Hematopoietic multipotent progenitor cell (in vitro differentiated cells): ENCODE measurements around the gene HMCN1. TPM values are rescaled to one million over a fixed set of nuclear protein-coding genes. Genes with fewer than 3 reads are reported as not detected.

Experiments used
- DNase-seq, 3 donors: peaks; one replicate each; pipeline ENCODE4 v3.0.0-alpha.2; 2011 to 2015; ENCODE audit warnings: low read depth in 2 of 3, low spot score in 2 of 3
- total RNA-seq: library from RNA; depleted of rRNA; stranded (reverse); fragments of >200 nt; gene quantifications from one replicate; pipeline ENCODE4 v1.2.3, GENCODE V29; 2012

Gene HMCN1
- total RNA-seq, 1 donor = under 0.01 TPM

DNA sequence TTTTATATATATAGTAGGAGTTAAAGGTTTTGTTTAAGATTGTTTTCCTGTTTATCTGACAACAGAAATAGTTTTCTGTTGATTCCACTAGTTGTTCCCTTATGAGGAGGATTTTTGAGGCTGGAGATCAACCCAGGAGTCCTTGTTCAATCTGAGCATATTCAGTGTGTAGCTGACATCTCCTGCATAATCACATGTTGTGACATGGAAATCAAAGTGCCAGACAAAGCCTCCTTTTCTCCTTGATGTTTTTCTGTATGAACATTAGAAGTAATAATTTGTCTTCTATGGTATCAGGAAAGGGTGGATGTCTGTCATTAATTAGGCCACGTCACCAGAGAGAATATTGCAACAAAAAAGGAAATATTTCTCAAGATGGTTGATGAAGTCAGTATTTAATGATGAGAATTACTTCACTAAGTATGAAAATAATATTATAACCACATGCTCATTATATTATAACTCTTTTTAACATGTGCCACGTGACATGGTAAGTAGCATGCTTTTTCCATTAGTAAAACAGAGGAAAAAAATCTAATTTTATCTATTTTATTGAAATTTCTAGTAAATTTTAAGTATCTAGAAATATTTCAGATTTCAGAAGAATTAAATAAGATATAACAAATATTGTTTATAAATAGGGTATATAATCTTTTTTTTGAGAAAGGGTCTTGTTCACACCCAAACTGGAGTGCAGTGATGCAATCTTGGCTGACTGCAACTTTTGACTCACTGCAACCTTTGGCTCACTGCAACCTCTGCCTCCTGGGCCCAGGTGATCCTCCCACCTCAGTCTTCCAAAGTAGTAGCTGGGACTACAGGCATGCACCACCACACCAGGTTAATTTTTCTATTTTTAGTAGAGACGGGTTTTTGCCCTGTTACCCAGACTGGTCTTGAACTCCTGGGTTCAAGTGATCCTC, 223.5 kb downstream of the HMCN1 start:
- DNase-seq = no peak

GRCh38 chr1:185960422-185961321, 226.5 kb downstream of the HMCN1 start:
- DNase-seq = no peak

- DNase-seq = no peak
Measured at GRCh38 chr1:185961664-185962063, 227.5 kb downstream of the HMCN1 start.

GRCh38 chr1:185964946-185965345, 230.8 kb downstream of the HMCN1 start:
- no peak for DNase-seq

- DNase-seq = no peak
Measured at GRCh38 chr1:185965870-185966269, 231.7 kb downstream of the HMCN1 start.

GRCh38 chr1:185966471-185966870, 232.3 kb downstream of the HMCN1 start:
- DNase-seq = no peak

DNA sequence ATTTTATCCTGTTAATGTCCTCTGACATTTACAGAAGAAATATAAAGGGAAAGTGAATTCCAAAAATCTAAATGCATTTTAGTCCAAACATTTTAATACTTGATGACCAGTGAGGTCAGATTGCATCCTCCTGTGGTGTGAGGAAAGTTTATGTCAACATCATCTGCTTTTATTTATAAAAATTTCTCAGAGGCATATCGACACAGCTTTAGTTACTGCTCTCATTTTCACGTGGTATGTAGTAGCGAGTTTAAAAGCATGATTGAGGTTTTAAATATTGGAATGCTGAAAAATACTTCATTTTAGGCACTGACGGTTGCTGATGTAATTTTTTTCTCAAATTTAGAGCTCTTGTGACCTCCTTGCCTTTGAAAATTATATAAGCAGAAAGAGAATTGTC, 234.8 kb downstream of the HMCN1 start:
- DNase-seq = no peak

- no peak for DNase-seq
Measured at GRCh38 chr1:185969524-185969991, 235.4 kb downstream of the HMCN1 start.

GRCh38 chr1:185971688-185972087, 237.5 kb downstream of the HMCN1 start:
- DNase-seq = no peak

- no peak for DNase-seq
Measured at GRCh38 chr1:185972096-185972850, 238.1 kb downstream of the HMCN1 start.

- DNase-seq = no peak
Measured at GRCh38 chr1:185973645-185974044, 239.5 kb downstream of the HMCN1 start.

DNA sequence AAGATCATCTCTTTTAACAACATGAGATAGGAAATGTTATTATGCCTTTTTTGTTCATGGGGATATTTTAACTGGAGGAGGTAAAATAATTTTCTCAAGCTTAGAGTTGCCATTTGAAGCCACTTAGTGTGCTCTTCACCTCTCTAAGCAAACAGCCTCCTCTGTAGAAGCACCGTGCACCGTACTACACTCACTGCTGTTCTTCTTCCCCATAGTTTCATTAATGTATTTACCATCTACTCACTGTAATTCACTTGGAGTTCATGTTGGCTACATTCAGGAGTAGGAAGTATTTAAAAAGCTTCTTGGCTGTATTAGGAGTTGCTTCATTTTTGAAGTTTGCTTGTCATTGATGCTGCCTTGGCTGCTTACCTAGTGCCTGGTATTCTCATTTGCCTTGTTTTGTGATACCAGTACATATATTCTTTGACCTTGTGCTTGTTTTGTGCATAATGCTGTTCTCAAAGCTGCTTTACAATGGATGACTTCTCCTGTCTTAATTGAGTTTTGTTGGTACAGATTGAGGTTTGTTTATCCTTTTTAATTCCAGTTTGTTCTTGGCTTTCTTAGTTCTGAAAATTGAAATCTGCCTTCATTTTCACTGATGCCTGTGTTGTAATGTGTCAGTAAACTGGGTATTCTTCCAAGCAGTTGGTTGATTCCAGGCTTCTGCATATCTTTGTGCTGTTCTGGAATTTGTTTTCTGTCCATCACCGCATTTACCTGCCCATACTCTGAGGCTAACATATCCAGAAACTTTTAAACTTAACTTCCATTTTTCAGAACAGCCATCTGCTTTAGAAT, 240.4 kb downstream of the HMCN1 start:
- DNase-seq = no peak

DNA sequence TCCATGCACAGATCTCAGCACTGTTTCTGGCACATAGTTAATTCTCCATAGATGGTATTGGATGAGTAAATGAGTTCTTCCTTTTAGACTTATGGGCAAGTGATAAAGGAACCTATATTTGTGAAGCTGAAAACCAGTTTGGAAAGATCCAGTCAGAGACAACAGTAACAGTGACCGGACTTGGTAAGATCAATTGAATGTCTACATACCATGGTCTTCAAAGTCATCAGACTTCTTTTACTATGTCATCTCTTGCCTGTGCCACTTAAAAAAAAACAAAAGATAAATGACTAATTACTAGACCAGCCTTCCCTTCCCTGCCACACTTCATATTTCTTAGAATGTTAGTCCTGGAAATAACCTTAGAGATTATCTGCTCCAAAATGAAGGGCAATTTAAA, 246.7 kb downstream of the HMCN1 start:
- no peak for DNase-seq

- DNase-seq = no peak
Measured at GRCh38 chr1:185984113-185984836, 250.1 kb downstream of the HMCN1 start.

- DNase-seq = no peak
Measured at GRCh38 chr1:185987611-185988321, 253.6 kb downstream of the HMCN1 start.

DNA sequence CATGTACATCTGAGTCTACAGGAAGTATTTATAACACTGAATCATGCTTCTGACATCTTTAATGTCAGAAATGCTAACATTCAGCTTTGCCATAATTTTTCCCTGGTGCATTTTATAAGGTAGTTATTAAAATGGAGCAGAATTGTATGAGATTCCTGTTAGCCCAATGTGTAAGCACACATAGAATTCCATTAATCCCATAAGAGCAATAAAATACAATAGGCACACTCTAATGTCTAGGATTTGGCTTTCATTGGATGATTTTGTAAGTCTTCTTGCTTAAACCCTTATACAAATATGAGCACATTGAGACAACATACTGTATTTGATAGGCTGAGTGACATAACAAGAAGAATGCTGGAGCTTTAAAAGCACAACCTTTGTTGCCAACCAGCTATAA, 256.4 kb downstream of the HMCN1 start:
- no peak for DNase-seq

- no peak for DNase-seq
Measured at GRCh38 chr1:185991266-185991665, 257.1 kb downstream of the HMCN1 start.

DNA sequence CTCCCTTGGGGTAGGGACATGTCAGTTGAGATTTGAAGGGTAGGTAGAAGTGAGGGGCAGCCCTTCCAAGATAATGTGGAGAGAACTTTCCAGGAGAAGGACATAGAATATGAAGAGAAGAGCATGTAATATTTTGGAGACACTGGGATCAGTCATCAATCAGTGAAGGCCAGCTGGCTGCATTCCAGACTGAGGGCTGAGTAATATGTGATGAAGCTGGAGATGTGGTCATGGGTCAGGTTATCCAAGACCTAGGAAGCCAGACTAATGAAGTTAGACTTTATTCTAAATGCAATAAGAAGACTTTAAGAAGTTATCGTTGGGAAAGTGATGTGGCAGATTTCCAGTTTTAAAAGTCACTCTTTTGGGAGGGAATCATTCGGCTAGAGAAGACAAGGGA, 262.0 kb downstream of the HMCN1 start:
- no peak for DNase-seq

DNA sequence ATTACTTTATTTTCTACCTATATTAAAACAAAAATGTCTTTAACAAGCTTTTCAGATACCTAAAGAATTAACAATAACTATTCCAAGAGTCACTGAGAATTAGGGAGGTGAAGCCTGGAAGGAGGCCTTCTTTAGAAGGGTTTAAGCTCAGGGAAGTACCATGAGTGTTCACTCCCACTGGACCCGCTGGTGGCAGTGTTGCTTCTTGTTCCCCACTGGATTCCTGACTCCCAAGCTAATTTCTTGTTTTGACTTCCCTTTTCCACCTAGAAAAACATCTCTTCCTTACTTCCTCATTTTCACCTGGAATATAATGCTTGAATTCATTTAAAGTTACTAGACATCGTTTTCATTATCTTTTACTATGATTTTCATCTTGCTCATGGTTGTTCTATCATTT, 264.2 kb downstream of the HMCN1 start:
- no peak for DNase-seq
